HG02870 (cell line): ENCODE results near the gene PRR35.

ENCODE experiments used
- ATAC-seq: cut with Tn5 transposase; IDR thresholded peaks from one replicate; pipeline ENCODE4 v1.9.1; 2021; ENCODE audit warnings: mild to moderate bottlenecking, moderate library complexity; ENCODE audit not compliant: unreplicated experiment

The PRR35 gene

DNA sequence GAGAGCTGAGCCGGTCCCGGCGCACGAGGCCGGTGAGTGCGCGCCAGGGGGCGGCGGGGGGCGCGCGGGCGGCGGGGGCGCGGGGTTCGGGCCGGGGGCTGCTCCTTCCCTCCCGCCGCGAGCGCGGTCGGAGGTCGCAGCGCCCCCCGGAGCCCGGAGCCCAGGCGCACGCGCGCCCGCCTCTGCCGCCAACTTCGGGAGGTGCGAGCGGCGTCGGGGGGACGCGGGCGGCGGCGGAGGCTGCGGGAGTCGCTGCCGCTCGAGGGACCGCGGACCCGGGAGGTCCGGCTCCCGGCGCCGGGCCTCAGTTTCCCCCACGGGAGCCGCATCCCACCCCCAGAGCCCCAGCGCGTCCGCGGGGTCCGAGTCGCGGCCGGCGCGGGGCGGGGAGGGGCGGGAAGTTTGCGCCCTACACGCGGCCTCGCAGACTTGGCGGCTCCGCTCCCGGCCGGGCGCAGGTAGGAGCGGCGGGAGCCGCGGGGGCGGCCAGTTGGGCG is at the start of gene PRR35:
PRR35 (plus strand) TSS at position 191 of the 497 bp plus-strand sequence. CDS start 2,901 bp downstream, outside the sequence.
- ATAC-seq: no peak

- ATAC-seq: no peak
These were observed 47.4 kb upstream of the PRR35 start for GRCh38 chr16:512802-513201.

DNA sequence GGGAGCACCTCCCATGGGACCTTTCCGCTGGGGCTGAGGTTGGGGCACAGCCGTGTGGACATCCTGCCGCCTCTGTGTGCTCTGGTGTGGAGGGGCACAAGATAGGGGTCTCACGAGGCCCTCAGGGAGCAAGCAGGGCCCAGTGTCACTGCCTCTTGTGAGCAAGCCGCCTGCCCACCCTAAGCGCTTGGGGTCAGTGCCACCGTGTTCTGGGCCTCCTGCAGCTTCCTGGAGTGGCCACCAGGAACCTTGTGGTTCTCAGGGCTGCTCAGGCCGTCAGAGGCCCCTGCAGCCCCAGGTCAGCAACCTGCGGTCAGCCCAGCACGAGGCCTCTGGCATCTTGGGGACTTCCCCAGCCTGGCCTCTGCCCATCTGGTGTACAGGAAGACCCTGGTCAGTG is 46.2 kb upstream of the PRR35 start:
- no peak for ATAC-seq

GRCh38 chr16:515175-515938 is 44.8 kb upstream of the PRR35 start:
- ATAC-seq: no peak

GRCh38 chr16:515939-516226 is 44.3 kb upstream of the PRR35 start:
- no peak for ATAC-seq

- no peak for ATAC-seq
These were observed 43.9 kb upstream of the PRR35 start for GRCh38 chr16:516301-516700.

DNA sequence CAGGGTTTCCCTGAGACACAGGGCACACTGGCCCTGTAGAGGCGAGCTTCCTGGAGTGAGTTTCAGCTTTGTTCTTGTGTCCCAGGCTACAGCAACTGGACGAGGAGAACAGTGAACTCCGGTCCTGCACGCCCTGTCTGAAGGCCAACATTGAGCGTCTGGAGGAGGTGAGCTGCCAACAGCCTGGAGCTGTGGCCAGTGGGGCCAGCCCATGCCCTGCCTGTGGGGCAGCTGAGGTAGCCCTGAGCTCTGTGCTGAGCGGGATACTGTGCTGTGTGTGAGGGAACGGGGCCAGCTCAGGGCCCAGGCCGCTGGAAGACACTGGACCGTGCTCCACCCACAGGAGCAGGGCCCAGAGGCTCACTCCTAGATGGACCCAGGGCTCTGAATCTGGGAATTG is 41.3 kb upstream of the PRR35 start:
- ATAC-seq: no peak

- no peak for ATAC-seq
These were observed 40.8 kb upstream of the PRR35 start for GRCh38 chr16:519425-519824.

DNA sequence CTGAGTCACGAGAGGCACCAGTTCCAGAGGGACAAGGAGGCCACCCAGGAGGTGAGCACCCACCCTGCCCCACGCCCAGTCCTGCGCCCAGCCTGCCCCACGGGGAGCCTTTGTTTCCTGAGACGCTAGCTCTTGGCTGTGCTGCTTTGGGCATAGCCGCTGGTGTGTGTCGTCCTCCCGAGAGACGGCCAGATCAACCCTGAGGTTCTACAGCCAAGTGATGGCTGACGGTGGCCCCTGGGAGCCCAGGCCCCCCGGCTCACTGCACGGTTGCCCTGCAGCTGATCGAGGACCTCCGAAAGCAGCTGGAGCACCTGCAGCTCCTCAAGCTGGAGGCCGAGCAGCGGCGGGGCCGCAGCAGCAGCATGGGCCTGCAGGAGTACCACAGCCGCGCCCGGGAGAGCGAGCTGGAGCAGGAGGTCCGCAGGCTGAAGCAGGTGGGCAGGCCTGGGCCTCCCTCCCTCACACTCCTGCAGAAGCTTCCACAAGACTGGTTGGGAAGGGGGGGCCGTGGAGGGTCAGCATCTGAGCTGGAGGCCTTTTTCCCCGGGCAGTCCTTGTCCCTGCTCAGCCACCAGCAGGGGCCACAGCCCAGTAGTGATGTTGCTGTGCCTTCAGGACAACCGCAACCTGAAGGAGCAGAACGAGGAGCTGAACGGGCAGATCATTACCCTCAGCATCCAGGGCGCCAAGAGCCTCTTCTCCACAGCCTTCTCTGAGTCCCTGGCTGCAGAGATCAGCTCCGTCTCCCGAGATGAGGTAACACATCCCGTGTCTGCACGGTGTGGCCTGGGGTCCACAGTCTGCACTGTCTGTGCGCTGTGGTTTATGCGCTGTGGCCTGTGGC is 40.1 kb upstream of the PRR35 start:
- ATAC-seq: no peak

DNA sequence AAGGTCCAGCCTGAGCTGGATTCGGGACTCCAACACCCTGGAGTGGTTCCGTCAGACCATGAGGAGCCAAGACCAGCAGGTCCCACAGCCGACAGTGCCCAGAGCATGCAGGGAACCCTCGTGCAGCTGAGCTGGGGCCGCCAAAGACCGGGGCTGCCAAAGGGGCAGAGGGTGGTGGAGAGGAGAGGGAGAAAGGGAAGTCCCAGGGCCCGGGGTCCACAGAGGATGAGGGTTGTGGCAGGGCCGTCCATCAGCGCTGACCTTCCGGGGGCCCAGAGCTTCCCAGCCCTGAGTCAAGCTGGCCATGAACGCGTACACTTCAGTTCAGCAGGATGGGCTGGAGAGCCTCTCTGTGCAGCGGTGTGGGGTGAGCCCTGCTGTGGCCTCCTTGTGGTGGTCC is 39.3 kb upstream of the PRR35 start:
- no peak for ATAC-seq

- no peak for ATAC-seq
These were observed 38.6 kb upstream of the PRR35 start for GRCh38 chr16:521381-522210.

- ATAC-seq: no peak
These were observed 37.7 kb upstream of the PRR35 start for GRCh38 chr16:522320-523096.

DNA sequence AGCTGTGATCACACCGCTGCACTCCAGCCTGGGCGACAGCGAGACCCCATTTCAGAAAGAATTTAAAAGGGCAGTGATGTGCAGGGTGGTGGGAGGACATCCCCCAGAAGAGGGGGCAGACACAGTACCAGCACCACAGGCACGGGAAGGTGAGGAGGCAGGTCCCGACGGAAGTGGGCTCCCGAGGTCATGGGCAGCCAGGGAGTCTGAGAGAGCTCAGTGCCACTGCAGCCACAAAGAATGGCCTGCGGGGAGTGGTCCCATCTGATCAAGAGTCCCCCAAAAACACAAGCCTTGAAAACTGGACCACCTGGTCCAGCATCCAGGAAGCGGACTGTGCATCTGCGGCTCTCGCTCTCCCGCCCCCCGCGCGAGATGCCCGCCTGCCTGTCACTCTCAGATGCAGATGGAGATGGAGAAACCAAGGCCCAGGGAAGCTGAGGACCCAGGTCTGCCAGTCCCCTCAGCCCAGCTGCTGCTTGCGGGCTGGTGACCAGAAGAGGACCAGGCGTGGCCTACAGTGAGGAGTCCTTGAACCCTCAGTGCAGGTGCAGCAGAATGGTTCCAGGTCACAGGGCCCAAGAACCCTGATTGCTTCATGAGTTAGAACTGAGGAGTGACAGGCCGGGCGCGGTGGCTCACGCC is 37.0 kb upstream of the PRR35 start:
- no peak for ATAC-seq

DNA sequence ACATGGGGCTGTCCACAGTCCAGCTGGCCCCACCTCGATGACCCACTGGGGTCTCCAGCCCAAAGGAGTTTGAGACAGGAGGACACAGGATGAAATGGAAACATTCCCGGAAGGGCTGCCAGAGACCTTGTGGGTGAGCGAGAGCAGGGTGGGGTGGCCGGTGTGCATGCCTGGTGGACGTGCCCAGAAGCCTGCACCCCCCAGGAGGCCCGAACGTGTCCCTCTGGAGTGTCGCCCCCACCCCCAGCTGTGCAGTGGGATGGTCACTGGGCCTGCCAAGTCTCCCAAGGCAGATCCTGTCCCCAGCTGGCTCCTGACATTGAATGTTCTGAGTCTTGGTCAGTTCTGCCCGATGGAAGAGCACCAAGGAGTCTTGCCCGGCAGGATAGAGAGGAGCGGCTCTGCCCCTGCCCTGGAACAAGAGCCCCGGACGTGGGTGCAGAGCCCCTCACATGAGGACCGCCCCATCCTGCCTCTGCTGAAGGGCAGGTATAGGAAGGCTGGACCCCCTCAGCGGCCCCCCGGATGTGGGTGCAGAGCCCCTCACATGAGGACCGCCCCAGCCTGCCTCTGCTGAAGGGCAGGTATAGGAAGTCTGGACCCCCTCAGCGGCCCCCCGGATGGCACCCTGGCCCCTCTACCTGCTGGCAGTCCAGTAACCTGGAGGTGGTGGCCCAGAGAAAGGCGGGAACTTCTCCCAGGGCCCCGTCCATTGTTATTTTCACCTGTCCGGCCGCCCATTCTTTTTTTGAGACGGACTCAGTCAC is 35.7 kb upstream of the PRR35 start:
- no peak for ATAC-seq

- ATAC-seq: no peak
These were observed 35.1 kb upstream of the PRR35 start for GRCh38 chr16:525123-525519.

DNA sequence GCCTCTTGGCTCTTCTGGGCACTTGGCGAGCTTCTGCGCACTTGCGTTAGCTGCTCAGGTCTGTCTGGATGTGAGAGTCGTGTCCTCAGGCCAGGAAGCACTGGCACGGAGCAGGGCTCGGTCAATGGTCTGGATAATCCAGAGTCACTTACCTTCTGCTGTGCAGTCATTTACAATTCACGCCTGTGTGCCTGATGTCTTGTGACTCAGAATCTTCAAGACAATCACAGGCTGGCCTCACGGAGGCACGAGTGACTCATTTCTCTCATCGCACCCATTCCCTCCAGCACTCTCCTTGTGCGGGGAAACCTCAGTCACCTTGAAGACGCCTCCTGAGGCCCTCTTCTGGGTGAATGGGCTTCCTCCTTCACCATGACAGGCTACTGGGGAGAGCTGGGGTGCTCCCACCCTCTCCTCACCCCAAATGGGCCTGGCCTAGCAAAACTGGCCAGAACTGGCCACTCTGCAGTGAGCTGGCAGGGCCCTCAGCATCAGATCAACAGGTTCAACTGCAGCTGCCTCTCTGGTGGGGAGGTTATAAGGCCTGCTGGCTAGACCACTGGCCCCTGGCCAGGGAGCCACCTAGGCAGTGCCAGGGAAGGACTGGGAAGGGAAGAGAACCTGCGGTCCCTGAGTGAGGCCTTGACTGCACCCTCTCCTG is 34.5 kb upstream of the PRR35 start:
- ATAC-seq: no peak

DNA sequence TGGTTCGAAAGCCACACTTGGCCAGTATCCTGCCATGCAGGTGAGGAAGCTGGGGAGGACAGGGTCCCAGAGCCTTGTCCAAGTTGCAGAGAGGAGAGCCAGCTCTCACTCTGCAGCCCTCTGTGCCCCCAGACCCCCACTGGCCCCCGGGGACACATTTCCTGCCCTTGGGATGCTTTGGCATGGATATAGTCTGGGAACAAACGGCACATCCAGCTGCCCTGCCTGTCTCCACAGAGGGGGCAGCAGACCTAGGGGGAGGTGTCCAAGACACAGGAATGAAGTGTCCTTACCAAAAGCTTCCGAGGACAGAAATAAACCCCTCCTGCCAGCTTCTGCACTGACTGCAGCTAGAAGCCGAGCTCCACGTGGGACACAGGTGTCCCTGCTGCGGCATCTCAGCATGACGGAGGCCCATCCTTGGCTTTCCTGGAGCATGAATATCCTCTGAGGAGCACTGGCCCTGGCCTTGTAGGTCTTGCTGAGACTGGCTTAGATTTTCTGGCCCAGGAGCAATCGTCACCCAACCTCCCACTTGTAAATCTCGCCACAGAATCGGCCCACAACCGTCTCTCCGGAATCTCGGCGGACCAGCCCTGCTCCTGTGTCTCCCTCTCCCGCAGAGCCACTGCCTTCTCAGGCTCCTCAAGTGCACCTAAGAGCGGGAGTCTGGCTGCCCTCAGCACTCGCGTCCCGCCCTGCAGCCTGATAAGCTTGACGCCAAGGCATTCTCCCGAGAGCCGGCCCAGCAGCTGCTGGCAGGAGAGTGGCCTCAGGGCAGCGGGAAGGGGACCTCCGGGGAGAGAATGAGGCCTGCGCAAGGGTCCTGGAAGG is 33.8 kb upstream of the PRR35 start:
- ATAC-seq: peak; percentile 2
